B cell (primary cell): ENCODE data around the gene MTERF2. TPM values are rescaled to one million over a fixed set of nuclear protein-coding genes. Genes with fewer than 3 reads are reported as not detected.

ENCODE experiments used
- ATAC-seq: fragments of 200-7000 bp; cut with Tn5 transposase; one replicate; pipeline ENCODE4 v1.10.0; 2021; ENCODE audit warnings: low read depth, mild to moderate bottlenecking, moderate number of reproducible peaks, moderate library complexity
- CTCF ChIA-PET: fragments of 350-600 bp; sonication (Branson Sonifier 250); formaldehyde crosslinking; loops from one replicate; lab custom pipeline; 2021; ENCODE audit warnings: antibody characterized with exemption, inconsistent platforms; lab: Charles Lee
- POLR2A ChIA-PET: fragments of 350-600 bp; sonication (Branson Sonifier 250); formaldehyde crosslinking; loops from one replicate; lab custom pipeline; 2021; ENCODE audit warnings: antibody characterized with exemption; lab: Charles Lee
- DNase-seq: peaks from one replicate; pipeline ENCODE4 v3.0.0; 2013
- H2AFZ ChIP-seq: 2 replicates; pipeline ENCODE4 v1.6.1; 2012; ENCODE audit warnings: mild to moderate bottlenecking, low read depth, low read length; ENCODE audit not compliant: insufficient read depth, poor library complexity, severe bottlenecking
- H3K27ac ChIP-seq, 2 donors: 1 replicate in 1 of 2; 2 replicates in 1 of 2; pipeline ENCODE4 v1.5.1; 2012 to 2013; ENCODE audit warnings: low read length in 2 of 2, mild to moderate bottlenecking in 2 of 2, moderate library complexity in 1 of 2
- H3K27me3 ChIP-seq, 4 experiments: fragments of 200-600 bp in 1 of 4; sonication (generic) in 1 of 4; replicated peaks in 1 of 4; 1 replicate in 2 of 4; 2 replicates in 2 of 4; pipeline versions ENCODE4 v1.6.1 to v1.7.0; 2013 to 2016; ENCODE audit warnings: low read length in 3 of 4, mild to moderate bottlenecking in 2 of 4, mixed read lengths in 1 of 4, moderate library complexity in 1 of 4; ENCODE audit not compliant: insufficient read depth in 4 of 4, control insufficient read depth in 3 of 4; ENCODE audit errors: control extremely low read depth in 1 of 4
- H3K36me3 ChIP-seq, 2 experiments: replicated peaks in 1 of 2; 1 replicate in 1 of 2; 2 replicates in 1 of 2; pipeline versions ENCODE4 v1.6.1 to v1.7.1; 2013; ENCODE audit warnings: low read length in 1 of 2; ENCODE audit not compliant: insufficient read depth in 2 of 2, control insufficient read depth in 1 of 2; ENCODE audit errors: control extremely low read depth in 1 of 2, extremely low read depth in 1 of 2
- H3K4me1 ChIP-seq, 2 donors: fragments of 200-600 bp in 1 of 2; sonication (generic) in 1 of 2; 1 replicate in 1 of 2; 2 replicates in 1 of 2; pipeline versions ENCODE4 v1.5.1 to v1.6.1; 2013 to 2017; ENCODE audit warnings: low read length in 2 of 2; ENCODE audit not compliant: control insufficient read depth in 2 of 2, insufficient read depth in 2 of 2
- H3K4me2 ChIP-seq: replicated peaks from 2 replicates; pipeline ENCODE3; 2012; ENCODE audit warnings: mild to moderate bottlenecking, low read depth, low read length; ENCODE audit not compliant: poor library complexity, severe bottlenecking
- H3K4me3 ChIP-seq, 5 experiments: fragments of 200-600 bp in 1 of 5; sonication (generic) in 1 of 5; 1 replicate in 3 of 5; 2 replicates in 2 of 5; pipeline versions ENCODE4 v1.5.1 to v1.7.0; 2011 to 2016; ENCODE audit warnings: low read length in 4 of 5, mild to moderate bottlenecking in 4 of 5, low read depth in 2 of 5, control low read depth in 1 of 5, moderate library complexity in 1 of 5; ENCODE audit not compliant: insufficient read depth in 1 of 5; ENCODE audit errors: control extremely low read depth in 1 of 5, extremely low read depth in 1 of 5
- H3K79me2 ChIP-seq: fragments of 200-600 bp; sonication (generic); one replicate; pipeline ENCODE4 v1.6.0; 2016; ENCODE audit warnings: low read length; ENCODE audit not compliant: control insufficient read depth, insufficient read depth
- H3K9ac ChIP-seq: fragments of 200-600 bp; sonication (generic); 2 replicates; pipeline ENCODE4 v1.6.1; 2017; ENCODE audit warnings: mild to moderate bottlenecking, low read length, moderate library complexity
- H3K9me3 ChIP-seq, 3 donors: one replicate each; pipeline versions ENCODE4 v1.6.1 to v1.7.1; 2013; ENCODE audit warnings: low read length in 2 of 3; ENCODE audit not compliant: control insufficient read depth in 2 of 3, insufficient read depth in 1 of 3; ENCODE audit errors: control extremely low read depth in 1 of 3
- H4K20me1 ChIP-seq: 2 replicates; pipeline ENCODE4 v1.6.0; 2012; ENCODE audit warnings: mild to moderate bottlenecking, low read length; ENCODE audit not compliant: insufficient read depth, control insufficient read depth, poor library complexity, severe bottlenecking
- H3K27ac Mint-ChIP-seq: one replicate; pipeline ENCODE4 v1.8.0; 2021; ENCODE audit warnings: mixed read lengths
- H3K27me3 Mint-ChIP-seq: one replicate; pipeline ENCODE4 v1.8.0; 2021; ENCODE audit warnings: mixed read lengths
- H3K4me1 Mint-ChIP-seq: one replicate; pipeline ENCODE4 v1.8.0; 2021; ENCODE audit warnings: mixed read lengths
- H3K4me3 Mint-ChIP-seq: one replicate; pipeline ENCODE4 v1.8.0; 2021; ENCODE audit warnings: mixed read lengths
- H3K9me3 Mint-ChIP-seq: one replicate; pipeline ENCODE4 v1.8.0; 2022; ENCODE audit warnings: mixed read lengths; ENCODE audit not compliant: insufficient read depth
- EZH2 ChIP-seq: IDR thresholded peaks from 2 replicates; pipeline ENCODE4 v1.6.1; 2012; ENCODE audit warnings: borderline replicate concordance, low read depth, mild to moderate bottlenecking, moderate library complexity, low read length; ENCODE audit not compliant: insufficient read depth, poor library complexity, severe bottlenecking
- WGBS: methylation state at CpG from one replicate; pipeline ENCODE4 v1.1.5; 2013; ENCODE audit warnings: missing lambda C conversion rate; ENCODE audit not compliant: insufficient coverage; 5-methylcytosine and 5-hydroxymethylcytosine counted together
- intact Hi-C: fragments of 100-400 bp; cut with micrococcal nuclease; formaldehyde crosslinking; loops from one replicate; pipeline ENCODE4 v1.10.0; 2022
- polyA plus RNA-seq: library from polyadenylated mRNA; depleted of rRNA; stranded (reverse); fragments of >200 nt; gene quantifications from 2 replicates; pipeline ENCODE4 v1.2.3, GENCODE V29; 2012
- total RNA-seq, 2 donors: library from RNA; stranded (reverse); fragments of 120-200 nt in 1 of 2; gene quantifications; 1 replicate in 1 of 2; 2 replicates in 1 of 2; pipeline versions ENCODE4 v1.2.3 to v1.2.4, GENCODE V29; 2013 to 2022
- TF ChIP-seq, protein P1 (sequence below): fragments of 200-600 bp; IDR thresholded peaks from one replicate; pipeline ENCODE4 v1.8.0; 2022; ENCODE audit warnings: antibody characterized with exemption, mild to moderate bottlenecking

MTERF2 gene
- total and polyA plus RNA-seq, 2 donors (not counting 1 experiment from before 2014, with no cell fraction given), result 3.7 to 9.4 TPM

DNA sequence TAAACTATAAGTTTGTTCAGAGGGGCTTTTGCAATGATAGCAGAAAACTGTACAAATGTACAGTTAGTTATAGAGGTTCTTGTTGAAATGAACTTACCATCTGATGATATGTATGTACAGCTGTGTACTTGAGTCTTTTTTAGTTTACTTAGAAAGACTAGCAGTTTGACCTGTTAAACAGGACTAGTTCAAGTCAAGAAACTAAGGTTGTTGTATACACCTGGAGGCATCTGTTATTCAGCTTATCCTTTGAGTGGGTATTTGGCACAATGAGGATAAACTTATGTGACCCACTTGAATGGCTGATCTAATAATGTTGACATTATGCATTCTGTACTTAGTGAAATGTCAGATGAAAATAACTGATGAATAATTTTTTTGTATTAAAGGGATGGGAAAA lies 13.4 kb downstream of the MTERF2 start:
- H4K20me1 ChIP-seq, result no peaks in the 10 kb centered on the region
- TF ChIP-seq, protein P1, sequence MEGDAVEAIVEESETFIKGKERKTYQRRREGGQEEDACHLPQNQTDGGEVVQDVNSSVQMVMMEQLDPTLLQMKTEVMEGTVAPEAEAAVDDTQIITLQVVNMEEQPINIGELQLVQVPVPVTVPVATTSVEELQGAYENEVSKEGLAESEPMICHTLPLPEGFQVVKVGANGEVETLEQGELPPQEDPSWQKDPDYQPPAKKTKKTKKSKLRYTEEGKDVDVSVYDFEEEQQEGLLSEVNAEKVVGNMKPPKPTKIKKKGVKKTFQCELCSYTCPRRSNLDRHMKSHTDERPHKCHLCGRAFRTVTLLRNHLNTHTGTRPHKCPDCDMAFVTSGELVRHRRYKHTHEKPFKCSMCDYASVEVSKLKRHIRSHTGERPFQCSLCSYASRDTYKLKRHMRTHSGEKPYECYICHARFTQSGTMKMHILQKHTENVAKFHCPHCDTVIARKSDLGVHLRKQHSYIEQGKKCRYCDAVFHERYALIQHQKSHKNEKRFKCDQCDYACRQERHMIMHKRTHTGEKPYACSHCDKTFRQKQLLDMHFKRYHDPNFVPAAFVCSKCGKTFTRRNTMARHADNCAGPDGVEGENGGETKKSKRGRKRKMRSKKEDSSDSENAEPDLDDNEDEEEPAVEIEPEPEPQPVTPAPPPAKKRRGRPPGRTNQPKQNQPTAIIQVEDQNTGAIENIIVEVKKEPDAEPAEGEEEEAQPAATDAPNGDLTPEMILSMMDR, result no peak
- TF ChIP-seq EZH2, result no peak
- no peak overlapping the region for H3K4me3 ChIP-seq
- Mint-ChIP-seq H3K27me3 (no peaks in the 10 kb centered on the region), H3K9me3 (no peaks in the 10 kb centered on the region), H3K4me1 (peaks cover 15% of the 10 kb centered on the region), H3K27ac (no peak overlapping the region), H3K4me3 (no peak overlapping the region)
- H3K79me2 ChIP-seq, result no peaks in the 10 kb centered on the region
- CTCF ChIA-PET, result no interaction called here
- POLR2A ChIA-PET, result no interaction called here
- H3K4me1 ChIP-seq, result peaks cover 7 to 10% of the 10 kb centered on the region in 2 donors
- H3K9me3 ChIP-seq, result no peaks in the 10 kb centered on the region
- H3K27me3 ChIP-seq, result no peaks in the 10 kb centered on the region
- H3K27ac ChIP-seq, result no peak overlapping the region
- peaks cover 1 to 18% of the 10 kb centered on the region in 2 experiments for H3K36me3 ChIP-seq
- DNase-seq, result no peak
- H3K4me2 ChIP-seq, result no peak overlapping the region
- intact Hi-C loops, result no loop called here
- H2AFZ ChIP-seq, result no peak overlapping the region
- no peak overlapping the region for H3K9ac ChIP-seq
- no peak for ATAC-seq

DNA sequence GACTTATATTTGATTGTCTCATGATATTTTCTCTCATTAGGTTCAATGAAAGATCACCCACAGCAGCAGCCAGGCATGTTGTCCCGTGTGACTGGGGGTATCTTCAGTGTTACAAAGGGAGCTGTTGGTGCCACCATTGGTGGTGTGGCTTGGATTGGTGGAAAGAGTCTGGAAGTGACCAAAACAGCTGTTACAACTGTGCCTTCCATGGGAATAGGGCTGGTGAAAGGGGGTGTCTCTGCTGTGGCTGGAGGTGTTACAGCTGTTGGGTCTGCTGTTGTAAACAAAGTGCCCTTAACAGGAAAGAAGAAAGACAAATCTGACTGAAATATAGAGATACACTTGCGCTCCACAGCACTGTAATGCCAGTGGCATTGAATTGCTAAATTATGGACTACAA lies 15.9 kb downstream of the MTERF2 start:
- peak overlapping the region; percentile 27 for H3K27ac Mint-ChIP-seq
- CTCF ChIA-PET, result no interaction called here

More for the DNA sequence above, 15.9 kb downstream of the MTERF2 start:
- DNase-seq, result no peak
- H3K4me1 Mint-ChIP-seq, result peaks cover 15% of the 10 kb centered on the region
- no peaks in the 10 kb centered on the region for H3K27me3 ChIP-seq
- intact Hi-C loops, result no loop called here
- no peak overlapping the region for H3K4me2 ChIP-seq
- no peak for ATAC-seq
- TF ChIP-seq EZH2, result no peak
- TF ChIP-seq, protein P1, result no peak
- no peaks in the 10 kb centered on the region for H4K20me1 ChIP-seq
- H3K9me3 Mint-ChIP-seq, result no peaks in the 10 kb centered on the region
- peaks cover 8 to 30% of the 10 kb centered on the region in 2 experiments for H3K36me3 ChIP-seq
- no peak overlapping the region for H3K4me3 ChIP-seq
- no peak overlapping the region for H3K9ac ChIP-seq
- no peak overlapping the region for H3K27ac ChIP-seq
- H3K27me3 Mint-ChIP-seq, result no peaks in the 10 kb centered on the region
- H3K9me3 ChIP-seq, result no peaks in the 10 kb centered on the region
- 100% methylated on average over 1 of the region's 2 CpGs for WGBS
- POLR2A ChIA-PET, result no interaction called here
- H3K4me1 ChIP-seq, result peaks cover 7 to 10% of the 10 kb centered on the region in 2 donors
- peaks cover under 1% of the 10 kb centered on the region for H3K79me2 ChIP-seq
- no peak overlapping the region for H2AFZ ChIP-seq
- no peak overlapping the region for H3K4me3 Mint-ChIP-seq
